H9 (cell line): ENCODE results near the gene PXK. TPM values are rescaled to one million over a fixed set of nuclear protein-coding genes. Genes with fewer than 3 reads are reported as not detected.
A peak's percentile ranks its signal among the peaks of the same experiment; 100 is the strongest.

Source experiments
- DNase-seq: peaks from one replicate; pipeline ENCODE4 v3.0.0-alpha.2; 2017
- H2AFZ ChIP-seq: one replicate; pipeline ENCODE4 v1.6.1; 2013; ENCODE audit warnings: mild to moderate bottlenecking, low read length, control low read depth, moderate library complexity
- H2AK5ac ChIP-seq: 2 replicates; pipeline ENCODE4 v1.6.1; 2013; ENCODE audit warnings: low read length, control low read depth, mixed read lengths; ENCODE audit not compliant: insufficient read length
- H2BK120ac ChIP-seq: one replicate; pipeline ENCODE4 v1.6.1; 2013; ENCODE audit warnings: low read depth, mild to moderate bottlenecking, low read length, control low read depth, inconsistent platforms; ENCODE audit not compliant: poor library complexity, severe bottlenecking
- H2BK12ac ChIP-seq: 2 replicates; pipeline ENCODE4 v1.6.1; 2013; ENCODE audit warnings: low read length, control low read depth, mixed read lengths, low read depth; ENCODE audit not compliant: insufficient read length
- H2BK15ac ChIP-seq: 2 replicates; pipeline ENCODE4 v1.6.1; 2013; ENCODE audit warnings: low read depth, low read length, control low read depth
- H2BK20ac ChIP-seq: one replicate; pipeline ENCODE4 v1.6.1; 2013; ENCODE audit warnings: low read depth, mild to moderate bottlenecking, low read length, control low read depth, inconsistent platforms; ENCODE audit not compliant: poor library complexity, severe bottlenecking
- H2BK5ac ChIP-seq: 2 replicates; pipeline ENCODE4 v1.6.1; 2013; ENCODE audit warnings: low read length, control low read depth, mixed read lengths; ENCODE audit not compliant: insufficient read length
- H3K14ac ChIP-seq: 2 replicates; pipeline ENCODE4 v1.6.1; 2013; ENCODE audit warnings: low read length, control low read depth; ENCODE audit not compliant: insufficient read depth
- H3K18ac ChIP-seq: 2 replicates; pipeline ENCODE4 v1.6.1; 2013; ENCODE audit warnings: low read depth, mild to moderate bottlenecking, mixed read lengths, low read length, control low read depth; ENCODE audit not compliant: insufficient read length
- H3K23ac ChIP-seq: 2 replicates; pipeline ENCODE4 v1.6.1; 2013; ENCODE audit warnings: low read length, control low read depth, mixed read lengths, low read depth; ENCODE audit not compliant: insufficient read length
- H3K23me2 ChIP-seq: 2 replicates; pipeline ENCODE4 v1.6.1; 2013; ENCODE audit warnings: low read depth, mild to moderate bottlenecking, mixed read lengths, low read length, control low read depth; ENCODE audit not compliant: insufficient read length, poor library complexity, severe bottlenecking
- H3K27ac ChIP-seq: 2 replicates; pipeline ENCODE4 v1.5.1; 2013; ENCODE audit warnings: low read length, control low read depth, mixed read lengths, low read depth; ENCODE audit not compliant: insufficient read length
- H3K27me3 ChIP-seq: 2 replicates; pipeline ENCODE4 v1.6.1; 2013; ENCODE audit warnings: low read length, control low read depth, inconsistent platforms; ENCODE audit not compliant: insufficient read depth
- H3K4ac ChIP-seq: 2 replicates; pipeline ENCODE4 v1.6.1; 2013; ENCODE audit warnings: low read depth, mild to moderate bottlenecking, control low read depth, inconsistent platforms, low read length, moderate library complexity
- H3K4me1 ChIP-seq: 2 replicates; pipeline ENCODE4 v1.6.1; 2013; ENCODE audit warnings: low read length, control low read depth, inconsistent platforms; ENCODE audit not compliant: insufficient read depth
- H3K4me2 ChIP-seq: 2 replicates; pipeline ENCODE4 v1.6.1; 2013; ENCODE audit warnings: low read length, control low read depth, mixed read lengths; ENCODE audit not compliant: insufficient read length, insufficient read depth
- H3K56ac ChIP-seq: 2 replicates; pipeline ENCODE4 v1.6.1; 2013; ENCODE audit warnings: low read depth, mild to moderate bottlenecking, mixed read lengths, low read length, control low read depth; ENCODE audit not compliant: insufficient read length
- H3K79me1 ChIP-seq: 2 replicates; pipeline ENCODE4 v1.6.1; 2013; ENCODE audit warnings: low read depth, mild to moderate bottlenecking, moderate library complexity, low read length, control low read depth, inconsistent platforms; ENCODE audit not compliant: insufficient read depth, poor library complexity, severe bottlenecking
- H3K79me2 ChIP-seq: 2 replicates; pipeline ENCODE4 v1.6.1; 2013; ENCODE audit warnings: low read length, control low read depth, inconsistent platforms; ENCODE audit not compliant: insufficient read depth
- H3K9ac ChIP-seq: 2 replicates; pipeline ENCODE4 v1.6.1; 2013; ENCODE audit warnings: low read length, control low read depth, mixed read lengths; ENCODE audit not compliant: insufficient read length; ENCODE audit errors: extremely low read depth
- H3K9me3 ChIP-seq: one replicate; pipeline ENCODE4 v1.6.1; 2013; ENCODE audit warnings: low read depth, low read length, inconsistent platforms; ENCODE audit not compliant: control insufficient read depth
- H3T11ph ChIP-seq: one replicate; pipeline ENCODE4 v1.6.1; 2013; ENCODE audit warnings: mild to moderate bottlenecking, low read length, control low read depth, inconsistent platforms
- H4K20me1 ChIP-seq: one replicate; pipeline ENCODE4 v1.6.1; 2013; ENCODE audit not compliant: control insufficient read depth, insufficient read length, insufficient read depth
- H4K5ac ChIP-seq: 2 replicates; pipeline ENCODE4 v1.6.1; 2013; ENCODE audit warnings: low read depth, mild to moderate bottlenecking, mixed read lengths, low read length, control low read depth; ENCODE audit not compliant: insufficient read length
- H4K8ac ChIP-seq: replicated peaks from 2 replicates; pipeline ENCODE4 v1.6.1; 2013; ENCODE audit warnings: low read length, control low read depth, mixed read lengths, low read depth; ENCODE audit not compliant: insufficient read length
- H4K91ac ChIP-seq: 2 replicates; pipeline ENCODE4 v1.6.1; 2013; ENCODE audit warnings: low read depth, mild to moderate bottlenecking, moderate library complexity, mixed read lengths, low read length, control low read depth; ENCODE audit not compliant: insufficient read length
- H3K27ac Mint-ChIP-seq, 3 experiments: 2 replicates in 2 of 3; 3 replicates in 1 of 3; pipeline ENCODE4 v1.8.0; 2020 to 2021; ENCODE audit warnings: mixed read lengths in 3 of 3, mild to moderate bottlenecking in 1 of 3, moderate library complexity in 1 of 3
- H3K27me3 Mint-ChIP-seq: 2 replicates; pipeline ENCODE4 v1.8.0; 2021; ENCODE audit warnings: low read depth, mild to moderate bottlenecking, moderate library complexity, mixed read lengths
- H3K36me3 Mint-ChIP-seq, 3 experiments: 2 replicates in 2 of 3; 3 replicates in 1 of 3; pipeline ENCODE4 v1.8.0; 2020 to 2021; ENCODE audit warnings: low read depth in 3 of 3, mixed read lengths in 3 of 3; ENCODE audit not compliant: insufficient read depth in 1 of 3
- H3K4me1 Mint-ChIP-seq, 2 experiments: 2 replicates each; pipeline ENCODE4 v1.8.0; 2020; ENCODE audit warnings: mixed read lengths in 2 of 2
- H3K4me3 Mint-ChIP-seq, 2 experiments: 2 replicates in 1 of 2; 3 replicates in 1 of 2; pipeline ENCODE4 v1.8.0; 2020 to 2021; ENCODE audit warnings: mild to moderate bottlenecking in 2 of 2, mixed read lengths in 2 of 2, moderate library complexity in 1 of 2
- H3K9me3 Mint-ChIP-seq, 2 experiments: 2 replicates in 1 of 2; 3 replicates in 1 of 2; pipeline ENCODE4 v1.8.0; 2020; ENCODE audit warnings: mild to moderate bottlenecking in 2 of 2, mixed read lengths in 2 of 2, moderate library complexity in 1 of 2
- CTCF ChIP-seq: fragments of 200-600 bp; sonication (generic); conservative IDR thresholded peaks from 3 replicates; pipeline ENCODE4 v1.8.0; 2021; ENCODE audit warnings: antibody characterized with exemption, mild to moderate bottlenecking
- WGBS: extraction: QIAGEN DNeasy Blood & Tissue Kit; methylation state at CpG from one replicate; pipeline ENCODE4 v1.1.7; 2013; ENCODE audit warnings: missing lambda C conversion rate, low lambda C conversion rate, mixed read lengths; ENCODE audit not compliant: insufficient read length; ENCODE audit errors: extremely low coverage; 5-methylcytosine and 5-hydroxymethylcytosine counted together
- total RNA-seq: library from RNA; stranded (reverse); gene quantifications from 2 replicates; pipeline ENCODE4 v1.2.1, GENCODE V29; 2021

PXK gene
- total RNA-seq, 1 experiment from 2014 or later: 3.3 TPM

GRCh38 chr3:58462829-58463180, 130.1 kb downstream of the PXK start:
- Histone ChIP-seq H3K23ac (no peak overlapping the region), H3K56ac (no peak overlapping the region), H3K79me2 (no peaks in the 10 kb centered on the region), H3K9me3 (no peaks in the 10 kb centered on the region), H2AFZ (peak overlapping the region; percentile 98), H4K8ac (no peak overlapping the region), H3T11ph (no peak overlapping the region), H3K27ac (peak overlapping the region; percentile 57), H3K4me2 (peak overlapping the region; percentile 12), H2BK15ac (no peak overlapping the region; the same call in 1 of the 2 replicates), H2AK5ac (no peak overlapping the region), H2BK20ac (peak overlapping the region; percentile 45), H4K5ac (peak overlapping the region; percentile 63), H4K91ac (no peak overlapping the region), H3K18ac (peak overlapping the region; percentile 79), H3K14ac (no peak overlapping the region), H2BK120ac (peak overlapping the region; percentile 86), H4K20me1 (no peaks in the 10 kb centered on the region), H3K27me3 (no peaks in the 10 kb centered on the region), H2BK5ac (no peak overlapping the region), H2BK12ac (peak overlapping the region; percentile 82), H3K4ac (no peak overlapping the region), H3K9ac (no peak overlapping the region), H3K4me1 (peaks cover 5% of the 10 kb centered on the region; the same call in 1 of the 2 replicates), H3K23me2 (no peaks in the 10 kb centered on the region), H3K79me1 (no peaks in the 10 kb centered on the region)
- Mint-ChIP-seq H3K4me1 (peaks cover 11 to 12% of the 10 kb centered on the region in 2 experiments), H3K9me3 (no peaks in the 10 kb centered on the region), H3K27me3 (no peaks in the 10 kb centered on the region), H3K4me3 (no peak overlapping the region), H3K36me3 (no peaks in the 10 kb centered on the region), H3K27ac (peak overlapping the region; percentile 91 to 96 (median 92); a peak in 6 of 7 replicates)
- no peak for TF ChIP-seq CTCF
- no CpG with 5 or more reads among the region's 4 CpGs for WGBS
- peak; percentile 67 for DNase-seq
